ENCODE results near the gene LRRC10B. TPM values are rescaled to one million over a fixed set of nuclear protein-coding genes. Genes with fewer than 3 reads are reported as not detected.

Gene LRRC10B
- total RNA-seq, 2 donors from 2014 or later, result 3.0 to 4.2 TPM

GRCh38 chr11:61534933-61535839, 26.6 kb downstream of the LRRC10B start:
- no peak overlapping the region for H3K4me3 ChIP-seq
- H3K4me1 ChIP-seq (ENCODE audit: control insufficient read depth in 1 of 2, low read depth in 2 of 2), result no peaks in the 10 kb centered on the region
- H3K9me3 ChIP-seq, result no peaks in the 10 kb centered on the region
- no peak overlapping the region for H3K27ac ChIP-seq
- H3K36me3 ChIP-seq, result no peaks in the 10 kb centered on the region
- no peaks in the 10 kb centered on the region for H3K27me3 ChIP-seq (replicated peaks; ENCODE audit: insufficient read depth)
- no peak for TF ChIP-seq CTCF (IDR thresholded peaks at IDR 0.05)
- ATAC-seq (ENCODE audit: insufficient number of reproducible peaks, low FRiP score, low read depth), result no peak
- no peak for DNase-seq (ENCODE audit: low spot score)

GRCh38 chr11:61535998-61536675, 27.6 kb downstream of the LRRC10B start:
- no peaks in the 10 kb centered on the region for H3K4me1 ChIP-seq (ENCODE audit: control insufficient read depth in 1 of 2, low read depth in 2 of 2)
- no peak for TF ChIP-seq CTCF (IDR thresholded peaks at IDR 0.05)
- H3K4me3 ChIP-seq, result no peak overlapping the region
- H3K36me3 ChIP-seq, result no peaks in the 10 kb centered on the region
- H3K27me3 ChIP-seq (replicated peaks; ENCODE audit: insufficient read depth), result no peaks in the 10 kb centered on the region
- no peak overlapping the region for H3K27ac ChIP-seq
- H3K9me3 ChIP-seq, result no peaks in the 10 kb centered on the region
- no peak for ATAC-seq (ENCODE audit: insufficient number of reproducible peaks, low FRiP score, low read depth)
- DNase-seq (ENCODE audit: low spot score), result no peak

- Histone ChIP-seq H3K27ac (no peak overlapping the region), H3K36me3 (no peaks in the 10 kb centered on the region), H3K27me3 (replicated peaks; ENCODE audit: insufficient read depth) (no peaks in the 10 kb centered on the region), H3K4me1 (ENCODE audit: control insufficient read depth in 1 of 2, low read depth in 2 of 2) (no peaks in the 10 kb centered on the region), H3K4me3 (no peak overlapping the region), H3K9me3 (no peaks in the 10 kb centered on the region)
- ATAC-seq (ENCODE audit: insufficient number of reproducible peaks, low FRiP score, low read depth) (no peak), DNase-seq (ENCODE audit: low spot score) (no peak)
- no peak for TF ChIP-seq CTCF (IDR thresholded peaks at IDR 0.05)
Measured at GRCh38 chr11:61536676-61537270, 28.2 kb downstream of the LRRC10B start.

GRCh38 chr11:61537326-61537725, 28.8 kb downstream of the LRRC10B start:
- DNase-seq (ENCODE audit: low spot score) (no peak), ATAC-seq (ENCODE audit: insufficient number of reproducible peaks, low FRiP score, low read depth) (no peak)
- H3K4me3 ChIP-seq, result no peak overlapping the region
- H3K4me1 ChIP-seq (ENCODE audit: control insufficient read depth in 1 of 2, low read depth in 2 of 2), result no peaks in the 10 kb centered on the region
- H3K27ac ChIP-seq, result no peak overlapping the region
- no peak for TF ChIP-seq CTCF (IDR thresholded peaks at IDR 0.05)
- no peaks in the 10 kb centered on the region for H3K27me3 ChIP-seq (replicated peaks; ENCODE audit: insufficient read depth)
- no peaks in the 10 kb centered on the region for H3K9me3 ChIP-seq
- H3K36me3 ChIP-seq, result no peaks in the 10 kb centered on the region

- no peaks in the 10 kb centered on the region for H3K4me1 ChIP-seq (ENCODE audit: control insufficient read depth in 1 of 2, low read depth in 2 of 2)
- H3K27me3 ChIP-seq (replicated peaks; ENCODE audit: insufficient read depth), result no peaks in the 10 kb centered on the region
- no peak for TF ChIP-seq CTCF (IDR thresholded peaks at IDR 0.05)
- H3K4me3 ChIP-seq, result no peak overlapping the region
- no peak for ATAC-seq (ENCODE audit: insufficient number of reproducible peaks, low FRiP score, low read depth)
- DNase-seq (ENCODE audit: low spot score), result no peak
- H3K27ac ChIP-seq, result no peak overlapping the region
- H3K36me3 ChIP-seq, result no peaks in the 10 kb centered on the region
- H3K9me3 ChIP-seq, result no peaks in the 10 kb centered on the region
Measured at GRCh38 chr11:61538636-61538961, 30.1 kb downstream of the LRRC10B start.

All from thoracic aorta (tissue), 2 donors.